ENCODE data around the gene ANKDD1A.

The ANKDD1A gene

GRCh38 chr15:64934023-64934422 lies 22.3 kb downstream of the ANKDD1A start:
- no peaks in the 10 kb centered on the region for H3K9me3 ChIP-seq (ENCODE audit: control insufficient read depth in 1 of 2, low read length in 2 of 2)
- no peak overlapping the region for H3K9ac ChIP-seq (ENCODE audit: low read depth in 1 of 2, low read length in 2 of 2)
- no peaks in the 10 kb centered on the region for H3K36me3 ChIP-seq (ENCODE audit: control insufficient read depth in 1 of 2, insufficient read depth in 2 of 2, low read length in 2 of 2)
- no peak overlapping the region for H3K27ac ChIP-seq (ENCODE audit: low read depth, low read length)
- H3K4me3 ChIP-seq (ENCODE audit: low read depth in 1 of 2, low read length in 2 of 2) = no peak overlapping the region
- no peaks in the 10 kb centered on the region for H3K27me3 ChIP-seq (ENCODE audit: control insufficient read depth in 1 of 2, insufficient read depth in 2 of 2, low read length in 2 of 2)
- peaks cover 0 to 6% of the 10 kb centered on the region in 2 donors for H3K4me1 ChIP-seq (ENCODE audit: control insufficient read depth in 1 of 2, insufficient read depth in 2 of 2, low read length in 2 of 2)

GRCh38 chr15:64938192-64938591 lies 26.5 kb downstream of the ANKDD1A start:
- H3K4me1 ChIP-seq (ENCODE audit: control insufficient read depth in 1 of 2, insufficient read depth in 2 of 2, low read length in 2 of 2) = no peaks in the 10 kb centered on the region

GRCh38 chr15:64942356-64942755 lies 30.7 kb downstream of the ANKDD1A start:
- H3K36me3 ChIP-seq (ENCODE audit: control insufficient read depth in 1 of 2, insufficient read depth in 2 of 2, low read length in 2 of 2) = no peaks in the 10 kb centered on the region
- no peak overlapping the region for H3K27ac ChIP-seq (ENCODE audit: low read depth, low read length)
- no peaks in the 10 kb centered on the region for H3K9me3 ChIP-seq (ENCODE audit: control insufficient read depth in 1 of 2, low read length in 2 of 2)
- no peaks in the 10 kb centered on the region for H3K4me1 ChIP-seq (ENCODE audit: control insufficient read depth in 1 of 2, insufficient read depth in 2 of 2, low read length in 2 of 2)
- no peak overlapping the region for H3K4me3 ChIP-seq (ENCODE audit: low read depth in 1 of 2, low read length in 2 of 2)
- H3K27me3 ChIP-seq (ENCODE audit: control insufficient read depth in 1 of 2, insufficient read depth in 2 of 2, low read length in 2 of 2) = no peaks in the 10 kb centered on the region
- H3K9ac ChIP-seq (ENCODE audit: low read depth in 1 of 2, low read length in 2 of 2) = no peak overlapping the region

More at GRCh38 chr15:64938192-64938591, 26.5 kb downstream of the ANKDD1A start:
- Histone ChIP-seq H3K27ac (ENCODE audit: low read depth, low read length) (no peak overlapping the region), H3K36me3 (ENCODE audit: control insufficient read depth in 1 of 2, insufficient read depth in 2 of 2, low read length in 2 of 2) (no peaks in the 10 kb centered on the region), H3K27me3 (ENCODE audit: control insufficient read depth in 1 of 2, insufficient read depth in 2 of 2, low read length in 2 of 2) (no peaks in the 10 kb centered on the region), H3K4me3 (ENCODE audit: low read depth in 1 of 2, low read length in 2 of 2) (no peak overlapping the region), H3K9me3 (ENCODE audit: control insufficient read depth in 1 of 2, low read length in 2 of 2) (no peaks in the 10 kb centered on the region), H3K9ac (ENCODE audit: low read depth in 1 of 2, low read length in 2 of 2) (no peak overlapping the region)

GRCh38 chr15:64943512-64944225 lies 32.0 kb downstream of the ANKDD1A start:
- H3K4me3 ChIP-seq (ENCODE audit: low read depth in 1 of 2, low read length in 2 of 2) = no peak overlapping the region
- no peaks in the 10 kb centered on the region for H3K27me3 ChIP-seq (ENCODE audit: control insufficient read depth in 1 of 2, insufficient read depth in 2 of 2, low read length in 2 of 2)
- no peaks in the 10 kb centered on the region for H3K4me1 ChIP-seq (ENCODE audit: control insufficient read depth in 1 of 2, insufficient read depth in 2 of 2, low read length in 2 of 2)
- no peaks in the 10 kb centered on the region for H3K9me3 ChIP-seq (ENCODE audit: control insufficient read depth in 1 of 2, low read length in 2 of 2)
- H3K36me3 ChIP-seq (ENCODE audit: control insufficient read depth in 1 of 2, insufficient read depth in 2 of 2, low read length in 2 of 2) = no peaks in the 10 kb centered on the region
- H3K9ac ChIP-seq (ENCODE audit: low read depth in 1 of 2, low read length in 2 of 2) = no peak overlapping the region
- H3K27ac ChIP-seq (ENCODE audit: low read depth, low read length) = no peak overlapping the region

- Histone ChIP-seq H3K27me3 (ENCODE audit: control insufficient read depth in 1 of 2, insufficient read depth in 2 of 2, low read length in 2 of 2) (no peaks in the 10 kb centered on the region), H3K27ac (ENCODE audit: low read depth, low read length) (no peak overlapping the region), H3K4me3 (ENCODE audit: low read depth in 1 of 2, low read length in 2 of 2) (no peak overlapping the region), H3K9ac (ENCODE audit: low read depth in 1 of 2, low read length in 2 of 2) (no peak overlapping the region), H3K4me1 (ENCODE audit: control insufficient read depth in 1 of 2, insufficient read depth in 2 of 2, low read length in 2 of 2) (no peaks in the 10 kb centered on the region), H3K9me3 (ENCODE audit: control insufficient read depth in 1 of 2, low read length in 2 of 2) (no peaks in the 10 kb centered on the region), H3K36me3 (ENCODE audit: control insufficient read depth in 1 of 2, insufficient read depth in 2 of 2, low read length in 2 of 2) (no peaks in the 10 kb centered on the region)
These were observed 33.3 kb downstream of the ANKDD1A start for GRCh38 chr15:64944961-64945360.

GRCh38 chr15:64947211-64947610 lies 35.5 kb downstream of the ANKDD1A start:
- no peaks in the 10 kb centered on the region for H3K36me3 ChIP-seq (ENCODE audit: control insufficient read depth in 1 of 2, insufficient read depth in 2 of 2, low read length in 2 of 2)
- no peak overlapping the region for H3K27ac ChIP-seq (ENCODE audit: low read depth, low read length)
- H3K27me3 ChIP-seq (ENCODE audit: control insufficient read depth in 1 of 2, insufficient read depth in 2 of 2, low read length in 2 of 2) = no peaks in the 10 kb centered on the region
- H3K4me3 ChIP-seq (ENCODE audit: low read depth in 1 of 2, low read length in 2 of 2) = no peak overlapping the region
- no peak overlapping the region for H3K9ac ChIP-seq (ENCODE audit: low read depth in 1 of 2, low read length in 2 of 2)
- H3K4me1 ChIP-seq (ENCODE audit: control insufficient read depth in 1 of 2, insufficient read depth in 2 of 2, low read length in 2 of 2) = no peaks in the 10 kb centered on the region
- no peaks in the 10 kb centered on the region for H3K9me3 ChIP-seq (ENCODE audit: control insufficient read depth in 1 of 2, low read length in 2 of 2)

GRCh38 chr15:64948916-64949315 lies 37.2 kb downstream of the ANKDD1A start:
- no peak overlapping the region for H3K9ac ChIP-seq (ENCODE audit: low read depth in 1 of 2, low read length in 2 of 2)
- H3K4me3 ChIP-seq (ENCODE audit: low read depth in 1 of 2, low read length in 2 of 2) = no peak overlapping the region
- H3K4me1 ChIP-seq (ENCODE audit: control insufficient read depth in 1 of 2, insufficient read depth in 2 of 2, low read length in 2 of 2) = no peaks in the 10 kb centered on the region
- no peak overlapping the region for H3K27ac ChIP-seq (ENCODE audit: low read depth, low read length)
- no peaks in the 10 kb centered on the region for H3K27me3 ChIP-seq (ENCODE audit: control insufficient read depth in 1 of 2, insufficient read depth in 2 of 2, low read length in 2 of 2)
- H3K9me3 ChIP-seq (ENCODE audit: control insufficient read depth in 1 of 2, low read length in 2 of 2) = no peaks in the 10 kb centered on the region
- H3K36me3 ChIP-seq (ENCODE audit: control insufficient read depth in 1 of 2, insufficient read depth in 2 of 2, low read length in 2 of 2) = no peaks in the 10 kb centered on the region

GRCh38 chr15:64949383-64950186 lies 37.9 kb downstream of the ANKDD1A start:
- Histone ChIP-seq H3K27ac (ENCODE audit: low read depth, low read length) (no peak overlapping the region), H3K4me1 (ENCODE audit: control insufficient read depth in 1 of 2, insufficient read depth in 2 of 2, low read length in 2 of 2) (no peaks in the 10 kb centered on the region), H3K9ac (ENCODE audit: low read depth in 1 of 2, low read length in 2 of 2) (no peak overlapping the region), H3K27me3 (ENCODE audit: control insufficient read depth in 1 of 2, insufficient read depth in 2 of 2, low read length in 2 of 2) (no peaks in the 10 kb centered on the region), H3K36me3 (ENCODE audit: control insufficient read depth in 1 of 2, insufficient read depth in 2 of 2, low read length in 2 of 2) (no peaks in the 10 kb centered on the region), H3K9me3 (ENCODE audit: control insufficient read depth in 1 of 2, low read length in 2 of 2) (no peaks in the 10 kb centered on the region), H3K4me3 (ENCODE audit: low read depth in 1 of 2, low read length in 2 of 2) (no peak overlapping the region)

GRCh38 chr15:64950888-64951287 lies 39.2 kb downstream of the ANKDD1A start:
- Histone ChIP-seq H3K36me3 (ENCODE audit: control insufficient read depth in 1 of 2, insufficient read depth in 2 of 2, low read length in 2 of 2) (peaks cover 5 to 9% of the 10 kb centered on the region in 2 donors), H3K27ac (ENCODE audit: low read depth, low read length) (no peak overlapping the region), H3K4me1 (ENCODE audit: control insufficient read depth in 1 of 2, insufficient read depth in 2 of 2, low read length in 2 of 2) (no peaks in the 10 kb centered on the region), H3K4me3 (ENCODE audit: low read depth in 1 of 2, low read length in 2 of 2) (no peak overlapping the region), H3K9ac (ENCODE audit: low read depth in 1 of 2, low read length in 2 of 2) (no peak overlapping the region), H3K9me3 (ENCODE audit: control insufficient read depth in 1 of 2, low read length in 2 of 2) (no peaks in the 10 kb centered on the region), H3K27me3 (ENCODE audit: control insufficient read depth in 1 of 2, insufficient read depth in 2 of 2, low read length in 2 of 2) (no peaks in the 10 kb centered on the region)

- no peak overlapping the region for H3K27ac ChIP-seq (ENCODE audit: low read depth, low read length)
- no peak overlapping the region for H3K9ac ChIP-seq (ENCODE audit: low read depth in 1 of 2, low read length in 2 of 2)
- H3K4me3 ChIP-seq (ENCODE audit: low read depth in 1 of 2, low read length in 2 of 2) = no peak overlapping the region
- no peaks in the 10 kb centered on the region for H3K27me3 ChIP-seq (ENCODE audit: control insufficient read depth in 1 of 2, insufficient read depth in 2 of 2, low read length in 2 of 2)
- H3K4me1 ChIP-seq (ENCODE audit: control insufficient read depth in 1 of 2, insufficient read depth in 2 of 2, low read length in 2 of 2) = no peaks in the 10 kb centered on the region
- H3K36me3 ChIP-seq (ENCODE audit: control insufficient read depth in 1 of 2, insufficient read depth in 2 of 2, low read length in 2 of 2) = peaks cover 5 to 16% of the 10 kb centered on the region in 2 donors
- no peaks in the 10 kb centered on the region for H3K9me3 ChIP-seq (ENCODE audit: control insufficient read depth in 1 of 2, low read length in 2 of 2)
These were observed 40.2 kb downstream of the ANKDD1A start for GRCh38 chr15:64951777-64952418.
